Thymus (tissue), 14 donors: ENCODE results near the gene ELF3. TPM values are rescaled to one million over a fixed set of nuclear protein-coding genes. Genes with fewer than 3 reads are reported as not detected.
"Not testable (repeated sequence)": the region's sequence is repeated elsewhere in the genome, so short reads cannot be mapped to it uniquely, and the experiment has no call there.

Experiments
- DNase-seq, 9 donors: peaks; one replicate each; pipeline ENCODE4 v3.0.0-alpha.2; 2013; ENCODE audit warnings: low spot score in 9 of 9, low read depth in 6 of 9, missing footprints in 1 of 9
- H3K27ac ChIP-seq, 2 donors: one replicate each; pipeline ENCODE4 v1.5.1; 2013; ENCODE audit warnings: control low read depth in 1 of 2, low read depth in 1 of 2, low read length in 1 of 2, mild to moderate bottlenecking in 1 of 2, moderate library complexity in 1 of 2
- H3K27me3 ChIP-seq, 2 donors: one replicate each; pipeline ENCODE4 v1.5.1; 2013; ENCODE audit warnings: low read length in 1 of 2; ENCODE audit not compliant: control insufficient read depth in 2 of 2, insufficient read depth in 1 of 2
- H3K36me3 ChIP-seq, 2 donors: one replicate each; pipeline ENCODE4 v1.5.1; 2013; ENCODE audit warnings: low read length in 1 of 2, mild to moderate bottlenecking in 1 of 2, moderate library complexity in 1 of 2; ENCODE audit not compliant: control insufficient read depth in 2 of 2, insufficient read depth in 2 of 2
- H3K4me1 ChIP-seq, 2 donors: one replicate each; pipeline ENCODE4 v1.5.1; 2013; ENCODE audit warnings: low read length in 2 of 2; ENCODE audit not compliant: control insufficient read depth in 2 of 2, insufficient read depth in 2 of 2
- H3K4me3 ChIP-seq, 2 donors: one replicate each; pipeline ENCODE4 v1.5.1; 2013; ENCODE audit warnings: low read length in 2 of 2, control low read depth in 1 of 2, mild to moderate bottlenecking in 1 of 2
- H3K9me3 ChIP-seq, 2 donors: one replicate each; pipeline ENCODE4 v1.5.1; 2013; ENCODE audit warnings: low read length in 1 of 2, mild to moderate bottlenecking in 1 of 2; ENCODE audit not compliant: control insufficient read depth in 2 of 2, insufficient read depth in 1 of 2
- WGBS: extraction: QIAGEN DNeasy Blood & Tissue Kit; methylation state at CpG from one replicate; pipeline ENCODE4 v1.1.7; 2013; 5-methylcytosine and 5-hydroxymethylcytosine counted together
- long read RNA-seq, 10 donors: transcript quantifications; one replicate each; lab custom pipeline, GENCODE V29; 2026
- polyA plus RNA-seq: library from polyadenylated mRNA; stranded (reverse); fragments of 200-250 nt; gene quantifications from one replicate; pipeline ENCODE4 v1.2.3, GENCODE V29; 2013
- total RNA-seq: library from RNA; stranded (reverse); fragments of 120-200 nt; gene quantifications from one replicate; pipeline ENCODE4 v1.2.4, GENCODE V29; 2013
- donor health status: healthy.

Gene ELF3
- 2.3 TPM for total RNA-seq
- polyA plus RNA-seq, result 13.6 TPM
- long read RNA-seq, donor 1, result 0 reads
- long read RNA-seq, donor 2, partial matches to known transcripts, result 0 of 1 reads
- long read RNA-seq, donor 2, other reads (novel, unspliced or antisense), result 0 of 1 reads
- long read RNA-seq, donor 3, partial matches to known transcripts, result 0 of 1 reads
- long read RNA-seq, donor 3, other reads (novel, unspliced or antisense), result 0 of 1 reads
- long read RNA-seq, donor 4, result 0 reads
- long read RNA-seq, donor 5, partial matches to known transcripts, result 0 of 2 reads
- long read RNA-seq, donor 5, other reads (novel, unspliced or antisense), result 0 of 2 reads
- long read RNA-seq, donor 6, partial matches to known transcripts, result 0 of 1 reads
- long read RNA-seq, donor 6, other reads (novel, unspliced or antisense), result 0 of 1 reads
- long read RNA-seq, donor 7, partial matches to known transcripts, result 0 of 2 reads
- long read RNA-seq, donor 7, other reads (novel, unspliced or antisense), result 0 of 2 reads
- long read RNA-seq, donor 8, result 0 reads
- long read RNA-seq, donor 9, result 0 reads
- long read RNA-seq, donor 10, result 0 reads

DNA sequence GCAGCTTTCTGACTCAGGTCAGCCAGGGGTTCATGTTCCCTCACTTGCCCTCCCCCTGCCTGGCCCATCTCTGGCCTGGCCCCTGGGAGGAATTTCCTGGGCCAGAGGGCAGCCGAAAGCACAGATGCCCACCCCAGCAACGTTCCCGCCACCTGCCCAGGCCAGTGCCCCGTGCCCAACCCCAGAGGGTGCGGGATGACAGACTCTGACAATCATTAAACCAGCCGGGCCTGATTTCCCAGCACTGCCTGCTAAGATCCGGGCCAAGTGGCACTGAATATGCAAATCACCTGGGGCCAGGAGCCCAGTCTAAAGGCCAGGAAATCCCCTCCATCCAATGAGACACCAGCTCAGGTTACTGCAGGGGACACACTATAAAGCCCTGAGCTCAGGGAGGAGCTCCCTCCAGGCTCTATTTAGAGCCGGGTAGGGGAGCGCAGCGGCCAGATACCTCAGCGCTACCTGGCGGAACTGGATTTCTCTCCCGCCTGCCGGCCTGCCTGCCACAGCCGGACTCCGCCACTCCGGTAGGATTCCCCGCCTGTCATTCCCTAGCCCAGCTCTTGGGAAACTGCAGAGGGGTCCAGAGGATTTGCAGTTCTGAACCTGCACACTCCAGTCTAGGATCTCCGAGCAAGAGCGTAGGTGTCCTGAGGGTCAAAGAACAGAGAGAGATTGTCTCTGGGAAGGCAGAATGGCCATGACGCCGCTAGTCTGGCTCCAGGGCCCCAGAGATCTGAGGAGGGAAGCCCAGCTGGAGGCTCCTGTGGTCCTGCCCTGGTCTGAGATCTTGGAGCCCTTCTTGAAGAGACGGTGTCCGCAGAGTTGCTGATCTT, at the start of gene ELF3:
Gene ELF3 (plus strand): TSS at position 408 of the 836 bp plus-strand sequence. CDS start 550 bp downstream, outside the sequence.
- Histone ChIP-seq H3K27me3 (peaks cover 0 to 24% of the 10 kb centered on the region in 2 donors), H3K27ac (peak within 1 kb of the TSS; percentile 39 to 75), H3K9me3 (no peaks in the 10 kb centered on the region), H3K36me3 (peaks cover 4 to 8% of the 10 kb centered on the region in 2 donors), H3K4me3 (no peak within 1 kb of the TSS), H3K4me1 (peaks cover 0 to 11% of the 10 kb centered on the region in 2 donors)
- peak in 1 of 9 donors; percentile 22 for DNase-seq
- WGBS, result 90% methylated on average over 24 of the region's 24 CpGs

DNA sequence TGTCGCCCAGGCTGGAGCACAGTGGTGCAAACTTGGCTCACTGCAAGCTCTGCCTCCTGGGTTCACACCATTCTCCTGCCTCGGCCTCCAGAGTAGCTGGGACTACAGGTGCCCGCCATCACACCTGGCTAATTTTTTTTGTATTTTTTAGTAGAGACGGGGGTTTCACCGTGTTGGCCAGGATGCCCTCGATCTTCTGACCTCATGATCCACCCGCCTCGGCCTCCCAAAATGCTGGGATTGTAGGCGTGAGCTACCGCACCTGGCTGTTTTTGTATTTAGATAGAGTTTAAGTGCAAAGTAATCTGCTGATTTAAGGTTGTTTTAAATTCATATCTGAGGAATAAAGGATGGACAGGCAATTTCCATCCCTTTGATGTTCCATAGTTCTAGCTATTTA, 48.0 kb upstream of the ELF3 start:
- peaks cover 45 to 61% of the 10 kb centered on the region in 2 donors for H3K36me3 ChIP-seq
- not testable (repeated sequence) for H3K27ac ChIP-seq, H3K4me3 ChIP-seq, DNase-seq, H3K9me3 ChIP-seq, H3K27me3 ChIP-seq, H3K4me1 ChIP-seq
- WGBS, result 97% methylated on average over 10 of the region's 10 CpGs

DNA sequence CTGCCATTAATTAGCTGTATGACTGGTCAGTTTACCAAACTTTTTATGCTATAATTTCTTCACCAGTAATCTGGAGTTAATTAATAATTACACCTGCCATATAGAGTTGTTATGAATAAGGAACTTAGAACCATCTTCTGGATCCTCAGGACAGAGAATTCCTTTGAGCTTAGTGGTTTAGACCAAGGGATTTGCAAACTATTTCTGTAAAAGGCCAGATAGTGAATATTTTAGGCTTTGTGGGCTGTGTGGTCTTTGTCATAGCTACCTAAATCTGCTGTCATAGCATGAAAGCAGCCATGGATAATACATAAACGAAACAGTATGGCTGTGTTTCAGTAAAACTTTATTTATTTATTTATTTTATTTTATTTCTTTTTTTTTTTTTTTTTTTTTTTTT, 46.1 kb upstream of the ELF3 start:
- H3K27ac ChIP-seq, result no peak overlapping the region
- H3K4me3 ChIP-seq, result no peak overlapping the region
- peaks cover 46 to 61% of the 10 kb centered on the region in 2 donors for H3K36me3 ChIP-seq
- H3K9me3 ChIP-seq, result no peaks in the 10 kb centered on the region
- H3K4me1 ChIP-seq, result no peaks in the 10 kb centered on the region
- 95% methylated on average over 1 of the region's 1 CpG for WGBS
- DNase-seq, result no peak
- H3K27me3 ChIP-seq, result no peaks in the 10 kb centered on the region

DNA sequence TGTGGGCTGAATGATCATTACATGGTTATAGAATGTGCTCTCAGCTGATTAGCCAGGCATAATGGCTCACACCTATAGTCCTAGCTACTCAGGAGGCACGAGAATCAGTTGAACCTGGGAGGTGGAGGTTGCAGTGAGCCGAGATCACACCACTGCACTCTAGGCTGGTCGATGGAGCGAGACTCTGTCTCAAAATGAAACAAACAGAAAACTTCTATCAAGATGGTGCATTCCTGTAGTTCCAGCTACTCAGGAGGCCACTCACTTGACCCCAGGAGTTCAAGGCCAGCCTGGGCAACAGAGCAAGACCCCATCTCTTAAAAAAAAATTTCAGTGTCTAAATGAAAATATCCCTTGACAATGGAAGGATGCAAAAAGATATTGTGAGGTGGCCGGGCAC, 44.2 kb upstream of the ELF3 start:
- DNase-seq, result no peak
- H3K4me1 ChIP-seq, result no peaks in the 10 kb centered on the region
- peaks cover 47 to 64% of the 10 kb centered on the region in 2 donors for H3K36me3 ChIP-seq
- no peaks in the 10 kb centered on the region for H3K27me3 ChIP-seq
- WGBS, result 96% methylated on average over 5 of the region's 5 CpGs
- no peaks in the 10 kb centered on the region for H3K9me3 ChIP-seq
- no peak overlapping the region for H3K27ac ChIP-seq
- H3K4me3 ChIP-seq, result no peak overlapping the region

DNA sequence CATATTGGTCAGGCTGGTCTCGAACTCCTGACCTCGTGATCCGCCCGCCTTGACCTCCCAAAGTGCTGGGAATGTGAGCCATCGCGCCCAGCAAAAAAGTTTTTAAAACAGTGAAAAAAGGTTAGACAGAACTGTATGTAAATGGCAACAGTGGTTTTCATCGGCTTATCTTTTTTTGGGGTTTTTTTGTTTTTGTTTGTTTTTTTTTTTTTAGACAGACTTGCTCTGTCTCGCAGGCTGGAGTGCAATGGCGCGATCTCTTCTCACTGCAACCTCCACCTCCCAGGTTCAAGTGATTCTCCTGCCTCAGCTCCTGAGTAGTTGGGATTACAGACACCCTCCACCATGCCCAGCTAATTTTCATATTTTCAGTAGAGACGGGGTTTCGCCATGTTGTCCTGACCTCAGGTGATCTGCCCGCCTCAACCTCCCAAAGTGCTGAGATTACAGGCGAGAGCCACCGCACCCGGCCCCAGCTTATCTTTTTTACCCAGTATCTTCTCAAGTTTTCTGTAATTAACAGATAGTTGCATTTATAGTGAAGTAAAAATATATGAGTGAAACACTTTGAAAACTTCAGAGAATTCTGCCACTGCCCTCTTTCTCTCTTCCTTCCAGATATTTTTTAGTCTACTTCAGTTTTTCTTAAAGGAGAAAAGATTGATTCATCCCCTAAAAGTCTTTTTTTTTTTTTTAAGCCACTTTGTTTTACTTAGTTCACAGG, 42.0 kb upstream of the ELF3 start:
- H3K27me3 ChIP-seq, result no peaks in the 10 kb centered on the region
- no peak for DNase-seq
- no peak overlapping the region for H3K27ac ChIP-seq
- WGBS, result 94% methylated on average over 16 of the region's 16 CpGs
- no peak overlapping the region for H3K4me3 ChIP-seq
- H3K36me3 ChIP-seq, result peaks cover 33 to 50% of the 10 kb centered on the region in 2 donors
- no peaks in the 10 kb centered on the region for H3K9me3 ChIP-seq
- no peaks in the 10 kb centered on the region for H3K4me1 ChIP-seq

DNA sequence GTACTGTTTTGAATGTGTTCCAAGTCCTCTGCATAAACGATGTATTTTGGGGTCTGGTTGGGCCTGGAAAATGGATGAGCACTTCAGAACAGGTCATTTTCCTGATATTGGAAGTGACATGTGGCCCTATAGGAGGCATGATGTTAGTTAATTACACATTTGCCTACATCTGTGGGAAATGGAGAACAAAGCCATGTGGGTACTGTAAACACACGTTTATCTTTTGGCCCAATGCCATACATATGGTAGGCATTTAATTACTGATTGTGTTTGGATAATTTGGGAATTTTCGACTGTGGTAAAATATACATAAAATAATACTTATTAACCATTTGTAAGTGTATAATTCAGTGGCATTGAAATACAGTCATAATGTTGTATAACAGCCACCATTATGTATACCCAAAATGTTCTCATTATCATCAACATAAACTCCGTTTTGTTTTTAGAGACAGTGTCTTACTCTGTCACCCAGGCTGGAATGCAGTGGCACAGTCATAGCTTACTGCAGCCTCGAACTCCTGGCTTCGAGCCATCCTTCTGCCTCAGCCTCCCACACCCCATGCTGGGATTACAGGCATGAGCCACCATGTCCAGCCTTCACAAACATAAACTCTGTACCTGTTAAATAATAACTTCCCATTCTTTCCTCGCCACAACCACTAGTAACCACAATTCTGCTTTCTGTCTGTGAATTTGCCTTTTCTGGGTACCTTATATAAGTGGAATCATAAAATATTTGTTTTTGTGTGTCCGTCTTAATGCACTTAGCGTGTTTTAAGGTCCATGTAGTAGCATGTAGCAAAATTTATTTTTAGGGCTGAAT, 39.8 kb upstream of the ELF3 start:
- Histone ChIP-seq H3K27me3 (no peaks in the 10 kb centered on the region), H3K4me1 (no peaks in the 10 kb centered on the region), H3K4me3 (no peak overlapping the region), H3K9me3 (no peaks in the 10 kb centered on the region), H3K27ac (no peak overlapping the region), H3K36me3 (peaks cover 22 to 37% of the 10 kb centered on the region in 2 donors)
- no peak for DNase-seq
- WGBS, result 81% methylated on average over 9 of the region's 9 CpGs

DNA sequence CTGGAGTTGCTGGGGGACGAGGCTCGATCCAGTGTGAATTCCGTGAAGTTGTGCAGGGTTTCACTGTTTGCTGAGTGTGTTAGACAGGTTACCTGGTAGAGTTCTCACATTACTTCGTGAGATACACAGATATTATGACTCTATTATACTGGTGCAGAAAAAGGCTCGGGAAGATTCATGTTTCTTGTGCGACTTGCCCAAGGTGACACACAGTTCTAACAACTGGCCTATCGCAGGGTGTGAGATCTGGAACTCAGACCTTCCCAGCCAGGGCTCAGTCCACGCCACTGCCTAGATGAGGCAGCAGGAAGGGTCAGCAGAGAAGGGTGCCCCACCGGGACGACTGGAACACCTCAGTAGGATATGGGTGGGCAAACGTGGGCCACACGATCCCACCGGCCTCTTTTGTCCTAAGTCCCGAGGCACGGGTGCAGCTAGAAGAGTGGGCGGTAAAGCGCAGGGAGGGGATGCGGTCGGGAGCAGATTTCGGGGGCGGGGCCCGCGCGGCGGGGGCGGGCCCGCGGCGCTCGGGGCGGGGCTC, 28.2 kb upstream of the ELF3 start:
- H3K4me3 ChIP-seq, result peak overlapping the region; percentile 55 to 64
- peak overlapping the region in 1 of 2 donors; percentile 37 for H3K27ac ChIP-seq
- peak in 5 of 9 donors; percentile 5 to 46 (median 42) for DNase-seq
- H3K4me1 ChIP-seq, result peaks cover 3 to 9% of the 10 kb centered on the region in 2 donors
- H3K36me3 ChIP-seq, result no peaks in the 10 kb centered on the region
- no peaks in the 10 kb centered on the region for H3K9me3 ChIP-seq
- peaks cover 0 to 4% of the 10 kb centered on the region in 2 donors for H3K27me3 ChIP-seq
- 13% methylated on average over 31 of the region's 31 CpGs for WGBS
